Naive thymus-derived CD4-positive, alpha-beta T cell (primary cell): Measurements from ENCODE around the gene APH1A. TPM values are rescaled to one million over a fixed set of nuclear protein-coding genes. Genes with fewer than 3 reads are reported as not detected.
"Not testable (repeated sequence)": the region's sequence is repeated elsewhere in the genome, so short reads cannot be mapped to it uniquely, and the experiment has no call there.

ENCODE experiments used
- ATAC-seq: fragments of 150-1000 bp; cut with Tn5 transposase; 2 replicates; pipeline ENCODE4 v1.10.0; 2021; ENCODE audit warnings: mild to moderate bottlenecking, moderate library complexity
- CTCF ChIA-PET: fragments of 350-600 bp; sonication (Branson Sonifier 250); formaldehyde crosslinking; loops from one replicate; lab custom pipeline; 2021; ENCODE audit warnings: antibody characterized with exemption; lab: Charles Lee
- POLR2A ChIA-PET: fragments of 350-600 bp; sonication (Branson Sonifier 250); formaldehyde crosslinking; loops from one replicate; lab custom pipeline; 2021; ENCODE audit warnings: antibody characterized with exemption, inconsistent platforms; lab: Charles Lee
- DNase-seq, 9 donors: peaks; one replicate each; pipeline versions ENCODE4 v3.0.0 to v3.0.0-alpha.2; 2020 to 2022; ENCODE audit warnings: mixed read lengths in 1 of 9
- H3K27ac ChIP-seq: one replicate; pipeline ENCODE4 v1.7.0; 2013; ENCODE audit warnings: mild to moderate bottlenecking, low read depth, low read length, moderate library complexity
- H3K27me3 ChIP-seq, 2 donors: one replicate each; pipeline ENCODE4 v1.7.0; 2013; ENCODE audit warnings: low read length in 2 of 2, mild to moderate bottlenecking in 2 of 2, moderate library complexity in 2 of 2; ENCODE audit not compliant: control insufficient read depth in 2 of 2, insufficient read depth in 2 of 2
- H3K36me3 ChIP-seq, 3 experiments: 1 replicate in 2 of 3; 2 replicates in 1 of 3; pipeline ENCODE4 v1.7.0; 2013; ENCODE audit warnings: low read length in 3 of 3, mild to moderate bottlenecking in 3 of 3, moderate library complexity in 1 of 3; ENCODE audit not compliant: insufficient read depth in 3 of 3, control insufficient read depth in 2 of 3
- H3K4me1 ChIP-seq, 2 donors: one replicate each; pipeline ENCODE4 v1.7.0; 2013; ENCODE audit warnings: low read length in 2 of 2, mild to moderate bottlenecking in 2 of 2, moderate library complexity in 1 of 2; ENCODE audit not compliant: control insufficient read depth in 2 of 2, insufficient read depth in 2 of 2
- H3K4me3 ChIP-seq: 2 replicates; pipeline ENCODE4 v1.7.0; 2013; ENCODE audit warnings: mild to moderate bottlenecking, low read length
- H3K9me3 ChIP-seq, 3 experiments: 1 replicate in 2 of 3; 2 replicates in 1 of 3; pipeline ENCODE4 v1.7.0; 2013; ENCODE audit warnings: low read length in 3 of 3; ENCODE audit not compliant: control insufficient read depth in 2 of 3
- H3K27ac Mint-ChIP-seq, 9 donors: one replicate each; pipeline ENCODE4 v1.8.0; 2020 to 2022; ENCODE audit warnings: mixed read lengths in 9 of 9, mild to moderate bottlenecking in 8 of 9, moderate library complexity in 5 of 9, inconsistent platforms in 2 of 9
- H3K27me3 Mint-ChIP-seq, 5 donors: one replicate each; pipeline ENCODE4 v1.8.0; 2021 to 2022; ENCODE audit warnings: mixed read lengths in 5 of 5, mild to moderate bottlenecking in 1 of 5
- H3K36me3 Mint-ChIP-seq, 5 donors: one replicate each; pipeline ENCODE4 v1.8.0; 2020 to 2022; ENCODE audit warnings: mixed read lengths in 5 of 5, mild to moderate bottlenecking in 3 of 5, inconsistent platforms in 1 of 5
- H3K4me1 Mint-ChIP-seq, 7 donors: one replicate each; pipeline ENCODE4 v1.8.0; 2020 to 2022; ENCODE audit warnings: mixed read lengths in 7 of 7, mild to moderate bottlenecking in 3 of 7, inconsistent platforms in 1 of 7
- H3K4me3 Mint-ChIP-seq, 10 donors: one replicate each; pipeline ENCODE4 v1.8.0; 2020 to 2022; ENCODE audit warnings: mild to moderate bottlenecking in 10 of 10, mixed read lengths in 10 of 10, moderate library complexity in 6 of 10, inconsistent platforms in 2 of 10
- H3K9me3 Mint-ChIP-seq, 11 donors: one replicate each; pipeline ENCODE4 v1.8.0; 2020 to 2022; ENCODE audit warnings: mixed read lengths in 11 of 11, mild to moderate bottlenecking in 4 of 11, inconsistent platforms in 1 of 11, moderate library complexity in 1 of 11
- intact Hi-C, 2 donors: fragments of 100-400 bp; cut with micrococcal nuclease; formaldehyde crosslinking; loops; one replicate each; pipeline ENCODE4 v1.15.1; 2023
- polyA plus RNA-seq, 2 donors: library from polyadenylated mRNA; unstranded; fragments of 300-500 nt; fragmentation: Illumina TruSeq; gene quantifications; one replicate each; pipeline ENCODE4 v1.2.3, GENCODE V29; 2021
- total RNA-seq, 6 experiments: library from RNA in 5 of 6; stranded (reverse) in 5 of 6; gene quantifications; 1 replicate in 5 of 6; 2 replicates in 1 of 6; pipeline ENCODE4 v1.2.3 and lab custom pipeline; 2021 to 2026

Gene APH1A
- total and polyA plus RNA-seq, 7 experiments from 2014 or later: 70.7 to 143 (median 121) TPM

DNA sequence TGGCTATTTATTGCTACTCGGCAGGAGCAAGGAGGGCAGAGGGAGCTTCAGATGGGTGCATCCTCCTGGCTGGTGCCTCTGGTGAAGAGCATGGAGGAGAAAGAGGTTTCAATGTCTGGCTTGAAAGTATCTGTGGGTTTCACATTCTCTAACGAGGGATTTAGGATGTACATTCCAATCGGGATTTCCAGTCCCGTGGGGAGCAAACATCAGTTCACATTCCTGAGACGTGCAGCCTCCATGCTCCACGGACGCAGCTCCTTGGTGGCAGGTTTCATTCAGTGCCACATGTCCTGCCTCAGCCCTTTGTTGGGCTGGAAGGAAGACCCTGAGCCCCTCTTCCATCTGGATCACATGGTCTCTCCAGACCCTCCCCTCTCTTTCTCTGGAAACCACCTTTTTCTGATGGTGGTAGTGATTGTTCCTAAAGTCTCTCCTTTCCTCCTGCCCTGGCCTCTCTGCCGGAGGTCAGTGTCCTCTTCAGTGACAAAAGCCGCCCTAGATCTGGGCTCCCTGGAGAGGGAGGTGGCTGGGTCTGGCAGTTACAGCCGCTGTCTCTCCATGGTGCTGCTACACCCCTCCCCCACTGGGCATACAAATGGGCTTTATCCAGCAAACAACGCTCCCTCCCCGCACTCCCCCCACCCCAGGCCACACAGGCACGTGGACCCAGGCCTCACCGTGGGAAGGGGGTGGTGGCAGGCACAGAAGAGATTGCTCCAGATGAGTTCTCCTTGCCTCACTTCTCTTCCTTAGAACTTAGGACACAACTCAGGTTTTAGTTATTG, 12.1 kb downstream of the APH1A start:
- Mint-ChIP-seq H3K36me3 (no peaks in the 10 kb centered on the region), H3K27ac (peak overlapping the region in 1 of 9 donors; percentile 4), H3K27me3 (peaks cover 13 to 62% (median 32%) of the 10 kb centered on the region in 5 donors), H3K4me3 (peak overlapping the region in 3 of 10 donors; percentile 59 to 91 (median 78)), H3K4me1 (peaks cover 6 to 23% (median 15%) of the 10 kb centered on the region in 7 donors), H3K9me3 (peaks cover 0 to 1% (median 0%) of the 10 kb centered on the region in 11 donors)
- no peak for DNase-seq
- intact Hi-C loops: loop anchor here (1.0 to 5.0 kb wide), 8 partner anchors 12 to 304 kb away; partner anchors contain the start of genes APH1A (in 1 of the 2), FALEC (in 1 of the 2) and MRPS21 (in 1 of the 2)
- ChIA-PET CTCF (interaction anchor here (0.6 to 2.4 kb wide), 21 partner anchors 9 to 547 kb away, joined by 3 to 12 read pairs (median 4); partner anchors contain the start of genes APH1A, C1orf54 and FALEC), POLR2A (interaction anchor here (1.0 to 3.3 kb wide), 4 partner anchors 12 to 303 kb away, joined by 3 to 13 read pairs (median 8); partner anchors contain the start of genes APH1A and RPRD2)
- no peak for ATAC-seq
- H3K4me1 ChIP-seq: peaks cover 6 to 8% of the 10 kb centered on the region in 2 donors
- H3K27me3 ChIP-seq: peaks cover 0 to 10% of the 10 kb centered on the region in 2 donors
- no peaks in the 10 kb centered on the region for H3K36me3 ChIP-seq
- no peaks in the 10 kb centered on the region for H3K9me3 ChIP-seq
- no peak overlapping the region for H3K4me3 ChIP-seq
- H3K27ac ChIP-seq: no peak overlapping the region

DNA sequence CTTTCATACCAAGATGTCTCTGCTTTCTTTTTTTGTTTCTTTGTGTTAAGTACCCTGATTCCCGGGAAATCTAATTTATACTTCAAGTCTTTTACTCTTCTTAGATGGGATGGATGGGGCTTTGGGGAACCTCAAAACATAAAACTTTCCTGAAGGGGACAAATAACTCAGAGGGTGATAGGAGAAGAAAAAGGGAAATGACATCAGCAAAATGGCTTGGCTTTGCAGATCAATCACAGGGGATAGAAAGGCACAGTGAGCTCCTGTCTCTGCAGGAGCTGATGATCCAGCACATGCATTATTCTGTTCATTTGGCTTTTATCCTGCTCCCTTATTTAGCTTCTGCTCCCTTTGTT, 12.6 kb downstream of the APH1A start:
- no peak for ATAC-seq
- POLR2A ChIA-PET: interaction anchor here (1.0 to 3.3 kb wide), 5 partner anchors 13 to 304 kb away, joined by 3 to 13 read pairs (median 5); partner anchors contain the start of genes APH1A, CIART and RPRD2
- Mint-ChIP-seq H3K4me1 (peaks cover 6 to 23% (median 15%) of the 10 kb centered on the region in 7 donors), H3K27me3 (peaks cover 13 to 62% (median 32%) of the 10 kb centered on the region in 5 donors), H3K9me3 (peaks cover 0 to 1% (median 0%) of the 10 kb centered on the region in 11 donors), H3K36me3 (no peaks in the 10 kb centered on the region), H3K27ac (peak overlapping the region in 2 of 9 donors; percentile 4 to 8), H3K4me3 (peak overlapping the region in 9 of 10 donors; percentile 50 to 91 (median 74))
- peaks cover 0 to 10% of the 10 kb centered on the region in 2 donors for H3K27me3 ChIP-seq
- CTCF ChIA-PET: interaction anchor here (0.6 to 2.4 kb wide), 21 partner anchors 10 to 548 kb away, joined by 3 to 12 read pairs (median 4); partner anchors contain the start of genes APH1A, C1orf54 and FALEC
- H3K36me3 ChIP-seq: no peaks in the 10 kb centered on the region
- no peak overlapping the region for H3K4me3 ChIP-seq
- DNase-seq: no peak
- H3K27ac ChIP-seq: no peak overlapping the region
- intact Hi-C loops: loop anchor here (1.0 to 5.0 kb wide), 8 partner anchors 12 to 305 kb away; partner anchors contain the start of genes APH1A (in 1 of the 2), FALEC (in 1 of the 2) and MRPS21 (in 1 of the 2)
- peaks cover 6 to 8% of the 10 kb centered on the region in 2 donors for H3K4me1 ChIP-seq
- H3K9me3 ChIP-seq: no peaks in the 10 kb centered on the region

DNA sequence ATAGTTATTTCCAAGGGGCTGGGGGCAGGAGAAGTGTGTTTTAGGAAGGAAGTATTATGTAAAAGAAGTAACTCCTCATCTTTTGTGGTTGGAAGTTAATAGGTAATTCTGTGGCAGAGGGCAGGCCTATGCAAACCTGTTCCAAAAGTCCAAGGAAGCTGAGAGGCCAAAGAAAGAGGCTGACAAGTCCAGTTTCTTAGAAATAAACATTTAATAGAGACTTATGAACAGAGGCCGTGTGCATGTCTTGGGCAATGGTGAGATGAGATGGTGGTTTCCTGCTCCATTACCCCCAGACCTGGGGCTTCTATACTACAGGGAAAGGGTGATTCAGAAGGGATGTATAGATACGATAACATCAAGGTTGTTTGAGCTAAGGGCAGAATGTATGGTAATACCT, 18.9 kb downstream of the APH1A start:
- DNase-seq: no peak
- H3K4me3 Mint-ChIP-seq: no peak overlapping the region
- no peaks in the 10 kb centered on the region for H3K4me1 Mint-ChIP-seq
- ChIA-PET POLR2A (interaction anchor here (0.6 to 1.1 kb wide), 2 partner anchors 20 to 735 kb away, joined by 3 read pairs; no protein-coding TSS in a partner anchor), CTCF (no interaction called here)
- no peaks in the 10 kb centered on the region for H3K36me3 Mint-ChIP-seq
- Histone ChIP-seq H3K4me1 (no peaks in the 10 kb centered on the region), H3K27me3 (no peaks in the 10 kb centered on the region), H3K27ac (no peak overlapping the region), H3K9me3 (no peaks in the 10 kb centered on the region), H3K4me3 (no peak overlapping the region), H3K36me3 (no peaks in the 10 kb centered on the region)
- no peak overlapping the region for H3K27ac Mint-ChIP-seq
- no peaks in the 10 kb centered on the region for H3K9me3 Mint-ChIP-seq
- H3K27me3 Mint-ChIP-seq: peaks cover 0 to 23% (median 5%) of the 10 kb centered on the region in 5 donors
- intact Hi-C loops: no loop called here
- no peak for ATAC-seq

DNA sequence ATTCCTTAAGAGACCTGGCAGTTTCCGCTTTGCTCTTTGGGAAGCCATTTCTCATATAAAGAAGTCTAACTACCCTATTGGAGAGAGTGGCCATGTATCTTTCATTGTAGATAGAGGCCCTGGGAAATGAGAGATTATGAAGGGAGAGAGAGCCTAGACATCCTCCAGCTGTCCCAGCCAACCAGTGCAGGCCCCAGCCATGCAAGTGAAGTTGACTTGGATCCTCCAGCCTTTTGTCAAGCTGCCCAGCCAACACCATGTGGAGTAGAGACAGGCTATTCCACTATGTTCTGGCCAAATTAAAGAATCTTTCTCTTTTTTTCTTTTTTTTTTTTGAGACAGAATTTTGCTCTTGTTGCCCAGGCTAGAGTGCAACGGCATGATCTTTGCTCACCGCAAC, 25.8 kb downstream of the APH1A start:
- H3K27me3 ChIP-seq: no peaks in the 10 kb centered on the region
- Mint-ChIP-seq H3K4me3 (no peak overlapping the region), H3K4me1 (peaks cover 0 to 6% (median 0%) of the 10 kb centered on the region in 7 donors), H3K27ac (no peak overlapping the region), H3K9me3 (no peaks in the 10 kb centered on the region), H3K36me3 (no peaks in the 10 kb centered on the region), H3K27me3 (peaks cover 0 to 12% (median 0%) of the 10 kb centered on the region in 5 donors)
- no peak overlapping the region for H3K4me3 ChIP-seq
- H3K36me3 ChIP-seq: no peaks in the 10 kb centered on the region
- CTCF ChIA-PET: interaction anchor here (0.5 kb wide), 1 partner anchor 67 kb away, joined by 3 read pairs; no protein-coding TSS in a partner anchor
- no peaks in the 10 kb centered on the region for H3K4me1 ChIP-seq
- H3K9me3 ChIP-seq: no peaks in the 10 kb centered on the region
- ATAC-seq (no peak), DNase-seq (no peak)
- POLR2A ChIA-PET: interaction anchor here (0.7 to 1.0 kb wide), 2 partner anchors 9 to 588 kb away, joined by 3 read pairs; no protein-coding TSS in a partner anchor
- intact Hi-C loops: no loop called here
- H3K27ac ChIP-seq: no peak overlapping the region

DNA sequence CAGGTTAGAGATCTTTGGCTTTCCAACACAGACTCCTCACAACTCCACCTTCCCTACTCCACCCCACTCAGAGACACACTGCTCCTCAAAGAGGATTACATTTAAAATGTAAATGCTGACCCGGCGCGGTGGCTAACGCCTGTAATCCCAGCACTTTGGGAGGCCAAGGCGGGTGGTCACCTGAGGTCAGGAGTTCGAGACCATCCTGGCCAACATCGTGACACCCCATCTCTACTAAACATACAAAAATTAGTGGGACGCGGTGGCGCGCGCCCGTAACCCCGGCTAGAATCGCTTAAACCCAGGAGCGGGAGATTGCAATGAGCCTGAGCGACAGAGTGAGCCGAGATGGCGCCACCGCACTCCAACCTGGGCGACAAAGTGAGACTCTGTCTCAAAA, 31.1 kb downstream of the APH1A start:
- intact Hi-C loops: loop anchor here in 1 of 2 donors (2.0 to 10.0 kb wide), 3 partner anchors 217 to 819 kb away; partner anchors contain the start of gene GOLPH3L
- Histone ChIP-seq H3K4me3 (no peak overlapping the region), H3K4me1 (peaks cover 0 to 7% of the 10 kb centered on the region in 2 donors), H3K9me3 (no peaks in the 10 kb centered on the region), H3K36me3 (peaks cover 0 to 12% (median 0%) of the 10 kb centered on the region in 3 experiments), H3K27me3 (no peaks in the 10 kb centered on the region), H3K27ac (no peak overlapping the region)
- Mint-ChIP-seq H3K4me3 (peak overlapping the region in 5 of 10 donors; percentile 12 to 48 (median 42)), H3K27me3 (peaks cover 0 to 4% (median 0%) of the 10 kb centered on the region in 5 donors), H3K27ac (peak overlapping the region in 1 of 9 donors; percentile 7), H3K36me3 (peaks cover 0 to 6% (median 0%) of the 10 kb centered on the region in 5 donors), H3K9me3 (no peaks in the 10 kb centered on the region), H3K4me1 (peaks cover 11 to 23% (median 18%) of the 10 kb centered on the region in 7 donors)
- DNase-seq (no peak), ATAC-seq (no peak)
- ChIA-PET POLR2A (interaction anchor here (2.9 kb wide), 1 partner anchor 126 kb away, joined by 19 read pairs; the partner anchor contains the start of gene RPRD2), CTCF (no interaction called here)

DNA sequence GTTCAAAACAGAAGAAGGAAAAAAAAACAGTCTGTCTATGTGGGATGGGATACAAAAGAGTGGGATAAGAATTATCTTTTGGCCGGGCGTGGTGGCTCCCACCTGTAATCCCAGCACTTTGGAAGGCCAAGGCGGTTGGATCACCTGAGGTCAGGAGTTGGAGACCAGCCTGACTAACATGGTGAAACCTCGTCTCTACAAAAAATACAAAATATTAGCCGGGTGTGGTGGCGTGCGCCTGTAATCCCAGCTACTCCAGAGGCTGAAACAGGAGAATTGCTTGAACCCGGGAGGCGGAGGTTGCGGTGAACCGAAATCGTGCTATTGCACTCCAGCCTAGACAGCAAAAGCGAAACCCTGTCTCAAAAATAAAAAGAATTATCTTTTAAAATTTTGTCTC, 31.6 kb downstream of the APH1A start:
- H3K36me3 Mint-ChIP-seq, H3K4me1 ChIP-seq, CTCF ChIA-PET, H3K4me3 ChIP-seq, H3K9me3 Mint-ChIP-seq, H3K9me3 ChIP-seq, ATAC-seq, H3K27me3 ChIP-seq, H3K27me3 Mint-ChIP-seq, DNase-seq, H3K27ac ChIP-seq: not testable (repeated sequence)
- intact Hi-C loops: loop anchor here in 1 of 2 donors (2.0 to 10.0 kb wide), 3 partner anchors 218 to 820 kb away; partner anchors contain the start of gene GOLPH3L
- peaks cover 11 to 22% (median 18%) of the 10 kb centered on the region in 7 donors for H3K4me1 Mint-ChIP-seq
- H3K36me3 ChIP-seq: peaks cover 0 to 12% (median 0%) of the 10 kb centered on the region in 3 experiments
- POLR2A ChIA-PET: interaction anchor here (1.4 to 2.9 kb wide), 2 partner anchors 9 to 127 kb away, joined by 3 to 19 read pairs; partner anchors contain the start of gene RPRD2
- peak overlapping the region in 2 of 9 donors; percentile 13 to 32 for H3K27ac Mint-ChIP-seq
- H3K4me3 Mint-ChIP-seq: peak overlapping the region in 3 of 10 donors; percentile 34 to 60 (median 48)
